K562 (cell line): ENCODE results near the gene PIK3R4. TPM values are rescaled to one million over a fixed set of nuclear protein-coding genes. Genes with fewer than 3 reads are reported as not detected.

Source experiments
- ATAC-seq: fragments of 200-7000 bp; cut with Tn5 transposase; 3 replicates; pipeline ENCODE4 v1.9.1; 2020; ENCODE audit warnings: moderate library complexity
- BruUV-seq: library from RNA; stranded (reverse); fragments of 400-500 nt; replicated peaks from 2 replicates; lab custom pipeline; 2021; lab: Mats Ljungman, UMichigan
- CTCF ChIA-PET: fragments of 300-600 bp; formaldehyde crosslinking; extraction: SDS; loops from one replicate; lab custom pipeline; 2021; ENCODE audit warnings: low intra/inter-chr PET ratio; lab: Yijun Ruan, JAX
- POLR2A ChIA-PET: fragments of 300-600, 350-650 bp; sonication (Branson Sonifier 250); formaldehyde crosslinking; extraction: SDS; loops from one replicate; lab custom pipeline; 2021; ENCODE audit warnings: antibody characterized with exemption, inconsistent platforms; lab: Yijun Ruan, JAX
- DNase-seq, 4 experiments: peaks; one replicate each; pipeline versions ENCODE4 v3.0.0 to v3.0.0-alpha.2; 2011 to 2018; ENCODE audit warnings: low spot score in 3 of 4, mixed read lengths in 3 of 4; ENCODE audit errors: extremely low read depth in 1 of 4
- FAIRE-seq: peaks from 2 replicates; lab custom pipeline; 2011; peaks lifted over from hg19 to GRCh38; lab: Jason Lieb, UNC
- H2AFZ ChIP-seq: 2 replicates; pipeline ENCODE4 v1.6.0; 2011; ENCODE audit warnings: low read depth, low read length, control low read depth, inconsistent platforms
- H3K27ac ChIP-seq: fragments of 200-600 bp; 3 replicates; pipeline ENCODE4 v1.8.0; 2011; ENCODE audit warnings: low read depth, mild to moderate bottlenecking, control low read depth, inconsistent platforms, low read length, moderate library complexity, mixed read lengths; ENCODE audit errors: extremely low read depth
- H3K27me3 ChIP-seq, 2 experiments: fragments of 300-600 bp in 1 of 2; 2 replicates in 1 of 2; 3 replicates in 1 of 2; pipeline versions ENCODE4 v1.6.0 to v1.8.0; 2011; ENCODE audit warnings: inconsistent platforms in 2 of 2, low read length in 2 of 2, mild to moderate bottlenecking in 1 of 2, mixed read lengths in 1 of 2, moderate library complexity in 1 of 2; ENCODE audit not compliant: control insufficient read depth in 2 of 2, insufficient read depth in 2 of 2
- H3K36me3 ChIP-seq: fragments of 300-600 bp; 3 replicates; pipeline ENCODE4 v1.8.0; 2011; ENCODE audit warnings: mild to moderate bottlenecking, low read length, inconsistent platforms; ENCODE audit not compliant: control insufficient read depth, insufficient read depth
- H3K4me1 ChIP-seq, 2 experiments: fragments of 200-600 bp in 1 of 2; replicated peaks in 1 of 2; 2 replicates in 1 of 2; 3 replicates in 1 of 2; pipeline versions ENCODE4 v1.5.1 to v1.8.0; 2011; ENCODE audit warnings: inconsistent platforms in 2 of 2, low read length in 2 of 2, mild to moderate bottlenecking in 1 of 2, mixed read lengths in 1 of 2, moderate library complexity in 1 of 2; ENCODE audit not compliant: control insufficient read depth in 2 of 2, insufficient read depth in 2 of 2
- H3K4me2 ChIP-seq: 2 replicates; pipeline ENCODE4 v1.6.1; 2011; ENCODE audit warnings: low read length, control low read depth, inconsistent platforms, mixed read lengths; ENCODE audit not compliant: insufficient read depth
- H3K4me3 ChIP-seq: fragments of 200-600 bp; sonication (generic), shearing (Covaris generic); 2 replicates; pipeline ENCODE4 v1.5.1; 2016; ENCODE audit warnings: control low read depth, inconsistent platforms
- H3K79me2 ChIP-seq: fragments of 200-600 bp; 3 replicates; pipeline ENCODE4 v1.8.0; 2011; ENCODE audit warnings: low read length, inconsistent platforms; ENCODE audit not compliant: control insufficient read depth, insufficient read depth
- H3K9ac ChIP-seq, 2 experiments: 2 replicates each; pipeline versions ENCODE4 v1.6.0 to v1.6.1; 2011; ENCODE audit warnings: low read depth in 2 of 2, low read length in 2 of 2, control low read depth in 1 of 2, inconsistent platforms in 1 of 2, mild to moderate bottlenecking in 1 of 2, mixed read lengths in 1 of 2; ENCODE audit not compliant: insufficient read depth in 1 of 2
- H3K9me1 ChIP-seq: one replicate; pipeline ENCODE4 v1.6.0; 2011; ENCODE audit warnings: inconsistent platforms, mild to moderate bottlenecking, low read length, moderate library complexity; ENCODE audit not compliant: control insufficient read depth, insufficient read depth
- H3K9me3 ChIP-seq: replicated peaks from 2 replicates; pipeline ENCODE4 v1.5.1; 2011; ENCODE audit warnings: low read depth, low read length, inconsistent platforms; ENCODE audit not compliant: control insufficient read depth, insufficient read depth
- H4K20me1 ChIP-seq: replicated peaks from 2 replicates; pipeline ENCODE4 v1.6.1; 2011; ENCODE audit warnings: low read length, inconsistent platforms, mixed read lengths; ENCODE audit not compliant: control insufficient read depth, insufficient read depth
- CSDE1 ChIP-seq, 2 experiments: fragments of 450-650 bp; IDR thresholded peaks; 2 replicates each; pipeline ENCODE4 v1.6.1; 2016; ENCODE audit warnings: mild to moderate bottlenecking in 1 of 2
- FOXK1 ChIP-seq: sonication (generic); formaldehyde crosslinking; IDR thresholded peaks from 2 replicates; pipeline ENCODE4 v1.8.0; 2022; ENCODE audit warnings: missing genetic modification reagents, mild to moderate bottlenecking, borderline replicate concordance
- SMC3 ChIP-seq: conservative IDR thresholded peaks from 2 replicates; pipeline ENCODE4 v1.6.1; 2011; ENCODE audit warnings: low read depth, low read length, improper control_type of control experiment; ENCODE audit not compliant: insufficient read depth
- WGBS: fragments of 100-300 bp; shearing (Covaris generic); methylation state at CpG from one replicate; pipeline ENCODE4 v1.1.6; 2016; ENCODE audit warnings: low coverage, mixed read lengths; ENCODE audit not compliant: insufficient coverage; ENCODE audit errors: missing lambda C conversion rate; 5-methylcytosine and 5-hydroxymethylcytosine counted together
- in situ Hi-C: fragments of 300-500 bp; cut with MboI; formaldehyde crosslinking; loops from 4 replicates; pipeline ENCODE4 v1.15.0; 2018; ENCODE audit warnings: inconsistent platforms, mixed read lengths
- intact Hi-C: fragments of 100-400 bp; cut with micrococcal nuclease; formaldehyde crosslinking; loops from 2 replicates; pipeline ENCODE4 v1.14.2; 2022
- polyA plus RNA-seq, 8 experiments: library from polyadenylated mRNA; depleted of rRNA in 4 of 8; stranded (reverse) in 5 of 8; unstranded in 3 of 8; fragments of >200 nt; fragmentation: Nextera tagmentation in 2 of 8; fragmentation: Illumina TruSeq in 1 of 8; extraction: Ambion mirVana in 2 of 8; extraction: Trizol in 1 of 8; gene quantifications; 2 replicates each; pipeline versions ENCODE4 v1.2.1 to v1.2.3, GENCODE V29; 2011 to 2014; ENCODE audit warnings: inconsistent platforms in 1 of 8, missing spikeins in 1 of 8
- total RNA-seq, 7 experiments: library from RNA; depleted of rRNA in 6 of 7; stranded (reverse); fragments of >200 nt in 6 of 7; fragmentation: Illumina TruSeq in 2 of 7; extraction: Trizol in 2 of 7; gene quantifications; 2 replicates each; pipeline versions ENCODE4 v1.2.1 to v1.2.3, GENCODE V29; 2011 to 2021; ENCODE audit warnings: low replicate concordance in 1 of 7
- TF ChIP-seq, protein P1 (sequence below): sonication (generic); IDR thresholded peaks from 2 replicates; pipeline ENCODE4 v1.6.1; 2016

Gene PIK3R4
- total and polyA plus RNA-seq, 9 of the 15 experiments (the other 6 are each of a cell fraction or from before 2014, with no cell fraction given), result 20.6 to 45.8 (median 26.0) TPM

- H3K27ac ChIP-seq, result peak overlapping the region; percentile 72; the same call in 2 of the 3 replicates
- FAIRE-seq, result peak; percentile 65
- no peaks in the 10 kb centered on the region for H3K9me1 ChIP-seq
- POLR2A ChIA-PET, result interaction anchor here (0.8 to 1.0 kb wide), 2 partner anchors 12 to 14 kb away, joined by 3 read pairs; no protein-coding TSS in a partner anchor
- H3K27me3 ChIP-seq, result no peaks in the 10 kb centered on the region
- no peaks in the 10 kb centered on the region for H3K79me2 ChIP-seq
- H3K4me3 ChIP-seq, result no peak overlapping the region
- H3K9ac ChIP-seq, result no peak overlapping the region
- no peak overlapping the region for H2AFZ ChIP-seq
- intact Hi-C loops (no loop called here), in situ Hi-C loops (no loop called here)
- BruUV-seq, result no TSS peak
- TF ChIP-seq SMC3 (no peak), FOXK1 (CRISPR knock-in tag) (no peak), CSDE1 (IDR thresholded peaks at IDR 0.05) (no peak)
- TF ChIP-seq, protein P1, sequence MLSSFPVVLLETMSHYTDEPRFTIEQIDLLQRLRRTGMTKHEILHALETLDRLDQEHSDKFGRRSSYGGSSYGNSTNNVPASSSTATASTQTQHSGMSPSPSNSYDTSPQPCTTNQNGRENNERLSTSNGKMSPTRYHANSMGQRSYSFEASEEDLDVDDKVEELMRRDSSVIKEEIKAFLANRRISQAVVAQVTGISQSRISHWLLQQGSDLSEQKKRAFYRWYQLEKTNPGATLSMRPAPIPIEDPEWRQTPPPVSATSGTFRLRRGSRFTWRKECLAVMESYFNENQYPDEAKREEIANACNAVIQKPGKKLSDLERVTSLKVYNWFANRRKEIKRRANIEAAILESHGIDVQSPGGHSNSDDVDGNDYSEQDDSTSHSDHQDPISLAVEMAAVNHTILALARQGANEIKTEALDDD, result peak; percentile 74
- TF ChIP-seq, all 486 proteins: peak for 1
- Histone ChIP-seq H4K20me1 (no peaks in the 10 kb centered on the region), H3K4me2 (no peak overlapping the region), H3K9me3 (no peaks in the 10 kb centered on the region), H3K4me1 (peaks cover 4 to 7% of the 10 kb centered on the region in 2 experiments; a peak in 3 of 5 replicates), H3K36me3 (peaks cover 40% of the 10 kb centered on the region)
- ATAC-seq (peak; percentile 71), DNase-seq (peak in 2 of 4 experiments; percentile 19 to 31)
- CTCF ChIA-PET, result no interaction called here
- WGBS, result 14% methylated on average over 3 of the region's 3 CpGs
Measured at GRCh38 chr3:130712718-130713423, 33.8 kb downstream of the PIK3R4 start.
